Central memory CD8-positive, alpha-beta T cell (primary cell): ENCODE measurements around the gene GRIFIN.

ENCODE experiments used
- ATAC-seq: fragments of 150-1000 bp; cut with Tn5 transposase; replicated peaks from 2 replicates; pipeline ENCODE4 v1.10.0; 2022; ENCODE audit warnings: mild to moderate bottlenecking, moderate FRiP score, moderate number of reproducible peaks; ENCODE audit not compliant: poor library complexity, severe bottlenecking; ENCODE audit errors: extremely low read depth
- DNase-seq, 2 donors: peaks; one replicate each; pipeline ENCODE4 v3.0.0; 2021; ENCODE audit warnings: low spot score in 2 of 2
- H3K27ac Mint-ChIP-seq: one replicate; pipeline ENCODE4 v1.8.0; 2022; ENCODE audit warnings: low read depth, mild to moderate bottlenecking, moderate library complexity, mixed read lengths
- H3K27me3 Mint-ChIP-seq: one replicate; pipeline ENCODE4 v1.8.0; 2022; ENCODE audit warnings: mixed read lengths
- H3K36me3 Mint-ChIP-seq: one replicate; pipeline ENCODE4 v1.8.0; 2022; ENCODE audit warnings: mild to moderate bottlenecking, moderate library complexity, mixed read lengths; ENCODE audit not compliant: insufficient read depth
- H3K4me1 Mint-ChIP-seq: one replicate; pipeline ENCODE4 v1.8.0; 2022; ENCODE audit warnings: mixed read lengths
- H3K4me3 Mint-ChIP-seq: one replicate; pipeline ENCODE4 v1.8.0; 2022; ENCODE audit warnings: mild to moderate bottlenecking, moderate library complexity, mixed read lengths
- H3K9me3 Mint-ChIP-seq: one replicate; pipeline ENCODE4 v1.8.0; 2022; ENCODE audit warnings: mixed read lengths

Gene GRIFIN

GRCh38 chr7:2450198-2451107 is 25.7 kb downstream of the GRIFIN start:
- H3K27me3 Mint-ChIP-seq: no peaks in the 10 kb centered on the region
- DNase-seq: no peak
- ATAC-seq: no peak
- H3K36me3 Mint-ChIP-seq: peaks cover 10% of the 10 kb centered on the region
- no peaks in the 10 kb centered on the region for H3K9me3 Mint-ChIP-seq
- no peak overlapping the region for H3K4me3 Mint-ChIP-seq
- peaks cover 5% of the 10 kb centered on the region for H3K4me1 Mint-ChIP-seq
- no peak overlapping the region for H3K27ac Mint-ChIP-seq

GRCh38 chr7:2446676-2447075 is 29.5 kb downstream of the GRIFIN start:
- no peak for DNase-seq

GRCh38 chr7:2445898-2446555 is 30.2 kb downstream of the GRIFIN start:
- H3K27ac Mint-ChIP-seq: no peak overlapping the region
- ATAC-seq: no peak
- no peaks in the 10 kb centered on the region for H3K9me3 Mint-ChIP-seq

More at GRCh38 chr7:2446676-2447075, 29.5 kb downstream of the GRIFIN start:
- H3K4me3 Mint-ChIP-seq: no peak overlapping the region
- no peaks in the 10 kb centered on the region for H3K27me3 Mint-ChIP-seq
- no peaks in the 10 kb centered on the region for H3K9me3 Mint-ChIP-seq
- peaks cover 13% of the 10 kb centered on the region for H3K4me1 Mint-ChIP-seq
- H3K27ac Mint-ChIP-seq: no peak overlapping the region
- peaks cover 8% of the 10 kb centered on the region for H3K36me3 Mint-ChIP-seq
- no peak for ATAC-seq

GRCh38 chr7:2445047-2445446 is 31.2 kb downstream of the GRIFIN start:
- no peak for DNase-seq
- H3K36me3 Mint-ChIP-seq: peaks cover 12% of the 10 kb centered on the region

More at GRCh38 chr7:2445898-2446555, 30.2 kb downstream of the GRIFIN start:
- Mint-ChIP-seq H3K4me3 (no peak overlapping the region), H3K27me3 (no peaks in the 10 kb centered on the region), H3K4me1 (peaks cover 14% of the 10 kb centered on the region), H3K36me3 (peaks cover 8% of the 10 kb centered on the region)
- no peak for DNase-seq

GRCh38 chr7:2444476-2444875 is 31.7 kb downstream of the GRIFIN start:
- Mint-ChIP-seq H3K4me3 (no peak overlapping the region), H3K27ac (no peak overlapping the region), H3K4me1 (peaks cover 25% of the 10 kb centered on the region), H3K9me3 (no peaks in the 10 kb centered on the region), H3K27me3 (no peaks in the 10 kb centered on the region), H3K36me3 (peaks cover 12% of the 10 kb centered on the region)
- DNase-seq: no peak
- ATAC-seq: no peak

More at GRCh38 chr7:2445047-2445446, 31.2 kb downstream of the GRIFIN start:
- Mint-ChIP-seq H3K4me1 (peaks cover 23% of the 10 kb centered on the region), H3K27ac (no peak overlapping the region), H3K4me3 (no peak overlapping the region), H3K9me3 (no peaks in the 10 kb centered on the region), H3K27me3 (no peaks in the 10 kb centered on the region)
- no peak for ATAC-seq

- Mint-ChIP-seq H3K36me3 (peaks cover 16% of the 10 kb centered on the region), H3K27me3 (no peaks in the 10 kb centered on the region), H3K27ac (no peak overlapping the region), H3K4me3 (no peak overlapping the region), H3K9me3 (no peaks in the 10 kb centered on the region), H3K4me1 (peaks cover 32% of the 10 kb centered on the region)
- DNase-seq: no peak
- no peak for ATAC-seq
Measured at GRCh38 chr7:2443491-2443890, 32.7 kb downstream of the GRIFIN start.

- ATAC-seq: no peak
- H3K27ac Mint-ChIP-seq: peak overlapping the region; percentile 38
- H3K27me3 Mint-ChIP-seq: no peaks in the 10 kb centered on the region
- no peaks in the 10 kb centered on the region for H3K9me3 Mint-ChIP-seq
- peaks cover 37% of the 10 kb centered on the region for H3K4me1 Mint-ChIP-seq
- DNase-seq: no peak
- H3K36me3 Mint-ChIP-seq: peaks cover 17% of the 10 kb centered on the region
- no peak overlapping the region for H3K4me3 Mint-ChIP-seq
Measured at GRCh38 chr7:2441430-2442058, 34.7 kb downstream of the GRIFIN start.

- no peak for ATAC-seq
Measured at GRCh38 chr7:2440608-2441245, 35.5 kb downstream of the GRIFIN start.

GRCh38 chr7:2438775-2439174 is 37.4 kb downstream of the GRIFIN start:
- H3K27me3 Mint-ChIP-seq: no peaks in the 10 kb centered on the region
- H3K27ac Mint-ChIP-seq: no peak overlapping the region
- no peak overlapping the region for H3K4me3 Mint-ChIP-seq
- H3K36me3 Mint-ChIP-seq: peaks cover 27% of the 10 kb centered on the region
- ATAC-seq (no peak), DNase-seq (no peak)
- H3K4me1 Mint-ChIP-seq: peaks cover 53% of the 10 kb centered on the region
- H3K9me3 Mint-ChIP-seq: no peaks in the 10 kb centered on the region

More at GRCh38 chr7:2440608-2441245, 35.5 kb downstream of the GRIFIN start:
- DNase-seq: no peak
- H3K4me3 Mint-ChIP-seq: peak overlapping the region; percentile 4
- no peaks in the 10 kb centered on the region for H3K27me3 Mint-ChIP-seq
- peak overlapping the region; percentile 38 for H3K27ac Mint-ChIP-seq
- no peaks in the 10 kb centered on the region for H3K9me3 Mint-ChIP-seq
- peaks cover 18% of the 10 kb centered on the region for H3K36me3 Mint-ChIP-seq
- H3K4me1 Mint-ChIP-seq: peaks cover 45% of the 10 kb centered on the region

- peaks cover 53% of the 10 kb centered on the region for H3K4me1 Mint-ChIP-seq
Measured at GRCh38 chr7:2438186-2438585, 38.0 kb downstream of the GRIFIN start.

GRCh38 chr7:2437537-2438148 is 38.6 kb downstream of the GRIFIN start:
- Mint-ChIP-seq H3K36me3 (peaks cover 33% of the 10 kb centered on the region), H3K9me3 (no peaks in the 10 kb centered on the region), H3K27me3 (no peaks in the 10 kb centered on the region), H3K27ac (no peak overlapping the region), H3K4me3 (no peak overlapping the region), H3K4me1 (peaks cover 53% of the 10 kb centered on the region)
- ATAC-seq (no peak), DNase-seq (no peak)

More at GRCh38 chr7:2438186-2438585, 38.0 kb downstream of the GRIFIN start:
- Mint-ChIP-seq H3K27ac (no peak overlapping the region), H3K4me3 (no peak overlapping the region), H3K27me3 (no peaks in the 10 kb centered on the region), H3K36me3 (peaks cover 30% of the 10 kb centered on the region), H3K9me3 (no peaks in the 10 kb centered on the region)
- DNase-seq (no peak), ATAC-seq (no peak)

GRCh38 chr7:2437136-2437535 is 39.1 kb downstream of the GRIFIN start:
- Mint-ChIP-seq H3K27ac (no peak overlapping the region), H3K27me3 (no peaks in the 10 kb centered on the region), H3K4me3 (no peak overlapping the region), H3K4me1 (peaks cover 50% of the 10 kb centered on the region), H3K9me3 (no peaks in the 10 kb centered on the region), H3K36me3 (peaks cover 35% of the 10 kb centered on the region)
- DNase-seq (no peak), ATAC-seq (no peak)
